ENCODE data around the gene CEP170B.

Gene CEP170B

GRCh38 chr14:104868060-104868740 lies 3.1 kb downstream of the CEP170B start:
- DNase-seq (ENCODE audit: low spot score) = no peak

GRCh38 chr14:104868811-104869572 lies 3.9 kb downstream of the CEP170B start:
- DNase-seq (ENCODE audit: low spot score) = no peak

- no peak for DNase-seq (ENCODE audit: low spot score)
Measured at GRCh38 chr14:104869669-104870367, 4.8 kb downstream of the CEP170B start.

- no peak for DNase-seq (ENCODE audit: low spot score)
Measured at GRCh38 chr14:104870368-104871144, 5.5 kb downstream of the CEP170B start.

GRCh38 chr14:104871145-104871655 lies 6.1 kb downstream of the CEP170B start:
- DNase-seq (ENCODE audit: low spot score) = no peak

- DNase-seq (ENCODE audit: low spot score) = no peak
Measured at GRCh38 chr14:104871656-104872468, 6.8 kb downstream of the CEP170B start.

- DNase-seq (ENCODE audit: low spot score) = no peak
Measured at GRCh38 chr14:104872469-104873341, 7.6 kb downstream of the CEP170B start.

- DNase-seq (ENCODE audit: low spot score) = no peak
Measured at GRCh38 chr14:104873380-104874055, 8.4 kb downstream of the CEP170B start.

GRCh38 chr14:104874110-104874531 lies 9.1 kb downstream of the CEP170B start:
- DNase-seq (ENCODE audit: low spot score) = no peak

- no peak for DNase-seq (ENCODE audit: low spot score)
Measured at GRCh38 chr14:104874571-104875411, 9.7 kb downstream of the CEP170B start.

DNA sequence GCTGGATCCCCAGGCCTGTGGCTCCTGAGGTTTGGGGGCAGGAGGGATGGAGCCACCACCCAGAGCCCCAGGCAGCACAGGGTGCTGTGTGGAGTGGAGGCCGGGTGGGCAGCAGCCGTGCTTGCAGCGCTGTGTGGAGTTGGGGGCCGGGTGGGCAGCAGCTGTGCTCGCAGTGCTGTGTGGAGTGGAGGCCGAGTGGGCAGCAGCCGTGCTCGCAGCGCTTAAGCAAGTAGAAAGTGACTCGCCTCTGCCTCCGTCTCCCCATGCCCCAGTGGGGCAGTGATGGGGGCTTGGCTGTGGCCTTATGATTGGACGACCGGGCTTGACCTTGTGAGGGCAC lies 10.3 kb downstream of the CEP170B start:
- DNase-seq (ENCODE audit: low spot score) = no peak

DNA sequence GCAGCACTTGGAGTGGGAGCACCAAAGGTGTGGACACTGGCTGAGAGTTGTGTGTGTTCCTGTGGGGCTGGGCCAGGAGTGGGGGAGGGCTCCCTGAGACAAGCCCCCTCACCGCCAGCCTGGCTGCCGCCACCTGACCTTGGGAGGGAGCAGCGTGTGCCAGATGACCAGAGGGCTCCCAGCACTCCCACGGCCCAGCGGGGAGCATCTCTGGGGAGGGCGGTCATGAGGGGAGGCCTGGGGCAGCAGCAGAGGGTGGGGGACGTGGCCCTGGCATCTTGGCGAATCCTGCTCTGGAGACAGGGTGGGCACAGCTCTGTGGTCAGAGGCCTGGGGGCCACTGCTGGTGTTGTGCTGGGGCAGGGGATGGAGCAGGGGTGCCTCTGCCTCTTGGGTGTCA lies 10.7 kb downstream of the CEP170B start:
- no peak for DNase-seq (ENCODE audit: low spot score)

- peak; percentile 39 for DNase-seq (ENCODE audit: low spot score)
Measured at GRCh38 chr14:104876251-104876699, 11.2 kb downstream of the CEP170B start.

- DNase-seq (ENCODE audit: low spot score) = no peak
Measured at GRCh38 chr14:104877066-104877805, 12.2 kb downstream of the CEP170B start.

GRCh38 chr14:104877806-104878550 lies 12.9 kb downstream of the CEP170B start:
- DNase-seq (ENCODE audit: low spot score) = no peak

GRCh38 chr14:104878582-104878981 lies 13.5 kb downstream of the CEP170B start:
- DNase-seq (ENCODE audit: low spot score) = no peak

Data from SW480 (cell line).